ENCODE measurements around the gene MAP2K5. TPM values are rescaled to one million over a fixed set of nuclear protein-coding genes. Genes with fewer than 3 reads are reported as not detected.

Gene MAP2K5
- total RNA-seq, 1 experiment from 2014 or later: 15.0 TPM

- H3K79me1 ChIP-seq (ENCODE audit: insufficient read depth, low read depth, low read length, poor library complexity, severe bottlenecking): no peaks in the 10 kb centered on the region
- peaks cover 7 to 8% of the 10 kb centered on the region in 2 experiments for H3K4me1 Mint-ChIP-seq
- no peaks in the 10 kb centered on the region for H3K36me3 Mint-ChIP-seq (ENCODE audit: insufficient read depth in 1 of 3, low read depth in 3 of 3)
Measured at GRCh38 chr15:67506775-67507747, 35.4 kb upstream of the MAP2K5 start.

More at GRCh38 chr15:67506775-67507747, 35.4 kb upstream of the MAP2K5 start:
- Histone ChIP-seq H3K4me2 (ENCODE audit: insufficient read depth, insufficient read length, low read length) (no peak overlapping the region), H4K8ac (replicated peaks; ENCODE audit: insufficient read length, low read depth, low read length) (no peak overlapping the region), H4K91ac (ENCODE audit: insufficient read length, low read depth, low read length) (no peak overlapping the region), H3K9me3 (ENCODE audit: control insufficient read depth, low read depth, low read length) (no peaks in the 10 kb centered on the region), H4K20me1 (ENCODE audit: control insufficient read depth, insufficient read depth, insufficient read length) (no peaks in the 10 kb centered on the region), H3K9ac (ENCODE audit: extremely low read depth, insufficient read length, low read length) (no peak overlapping the region), H2BK12ac (ENCODE audit: insufficient read length, low read depth, low read length) (no peak overlapping the region), H2BK20ac (ENCODE audit: low read depth, low read length, poor library complexity, severe bottlenecking) (no peak overlapping the region), H3K18ac (ENCODE audit: insufficient read length, low read depth, low read length) (no peak overlapping the region), H3K23me2 (ENCODE audit: insufficient read length, low read depth, low read length, poor library complexity, severe bottlenecking) (no peaks in the 10 kb centered on the region), H3K14ac (ENCODE audit: insufficient read depth, low read length) (no peak overlapping the region), H3K56ac (ENCODE audit: insufficient read length, low read depth, low read length) (no peak overlapping the region), H2AFZ (ENCODE audit: low read length) (no peak overlapping the region), H3T11ph (ENCODE audit: low read length) (no peak overlapping the region), H3K4ac (ENCODE audit: low read depth, low read length) (no peak overlapping the region), H3K27ac (ENCODE audit: insufficient read length, low read depth, low read length) (no peak overlapping the region), H2BK5ac (ENCODE audit: insufficient read length, low read length) (no peak overlapping the region), H2BK15ac (ENCODE audit: low read depth, low read length) (no peak overlapping the region), H3K79me2 (ENCODE audit: insufficient read depth, low read length) (no peaks in the 10 kb centered on the region), H4K5ac (ENCODE audit: insufficient read length, low read depth, low read length) (no peak overlapping the region), H3K23ac (ENCODE audit: insufficient read length, low read depth, low read length) (no peak overlapping the region), H2AK5ac (ENCODE audit: insufficient read length, low read length) (no peak overlapping the region), H2BK120ac (ENCODE audit: low read depth, low read length, poor library complexity, severe bottlenecking) (no peak overlapping the region), H3K4me1 (ENCODE audit: insufficient read depth, low read length) (peaks cover 1% of the 10 kb centered on the region), H3K27me3 (ENCODE audit: insufficient read depth, low read length) (no peaks in the 10 kb centered on the region)
- H3K27me3 Mint-ChIP-seq (ENCODE audit: low read depth): no peaks in the 10 kb centered on the region
- DNase-seq: no peak
- H3K4me3 Mint-ChIP-seq: no peak overlapping the region
- no CpG with 5 or more reads among the region's 11 CpGs for WGBS (ENCODE audit: extremely low coverage, insufficient read length, low lambda C conversion rate)
- H3K9me3 Mint-ChIP-seq: no peaks in the 10 kb centered on the region
- no peak for TF ChIP-seq CTCF (conservative IDR thresholded peaks at IDR 0.05)
- no peak overlapping the region for H3K27ac Mint-ChIP-seq
